B cell (primary cell): ENCODE data around the gene TMEM97. TPM values are rescaled to one million over a fixed set of nuclear protein-coding genes. Genes with fewer than 3 reads are reported as not detected.

Source experiments
- ATAC-seq: fragments of 200-7000 bp; cut with Tn5 transposase; one replicate; pipeline ENCODE4 v1.10.0; 2021; ENCODE audit warnings: low read depth, mild to moderate bottlenecking, moderate number of reproducible peaks, moderate library complexity
- CTCF ChIA-PET: fragments of 350-600 bp; sonication (Branson Sonifier 250); formaldehyde crosslinking; loops from one replicate; lab custom pipeline; 2021; ENCODE audit warnings: antibody characterized with exemption, inconsistent platforms; lab: Charles Lee
- POLR2A ChIA-PET: fragments of 350-600 bp; sonication (Branson Sonifier 250); formaldehyde crosslinking; loops from one replicate; lab custom pipeline; 2021; ENCODE audit warnings: antibody characterized with exemption; lab: Charles Lee
- DNase-seq: peaks from one replicate; pipeline ENCODE4 v3.0.0; 2013
- H2AFZ ChIP-seq: 2 replicates; pipeline ENCODE4 v1.6.1; 2012; ENCODE audit warnings: mild to moderate bottlenecking, low read depth, low read length; ENCODE audit not compliant: insufficient read depth, poor library complexity, severe bottlenecking
- H3K27ac ChIP-seq, 2 donors: 1 replicate in 1 of 2; 2 replicates in 1 of 2; pipeline ENCODE4 v1.5.1; 2012 to 2013; ENCODE audit warnings: low read length in 2 of 2, mild to moderate bottlenecking in 2 of 2, moderate library complexity in 1 of 2
- H3K27me3 ChIP-seq, 4 experiments: fragments of 200-600 bp in 1 of 4; sonication (generic) in 1 of 4; replicated peaks in 1 of 4; 1 replicate in 2 of 4; 2 replicates in 2 of 4; pipeline versions ENCODE4 v1.6.1 to v1.7.0; 2013 to 2016; ENCODE audit warnings: low read length in 3 of 4, mild to moderate bottlenecking in 2 of 4, mixed read lengths in 1 of 4, moderate library complexity in 1 of 4; ENCODE audit not compliant: insufficient read depth in 4 of 4, control insufficient read depth in 3 of 4; ENCODE audit errors: control extremely low read depth in 1 of 4
- H3K36me3 ChIP-seq, 2 experiments: replicated peaks in 1 of 2; 1 replicate in 1 of 2; 2 replicates in 1 of 2; pipeline versions ENCODE4 v1.6.1 to v1.7.1; 2013; ENCODE audit warnings: low read length in 1 of 2; ENCODE audit not compliant: insufficient read depth in 2 of 2, control insufficient read depth in 1 of 2; ENCODE audit errors: control extremely low read depth in 1 of 2, extremely low read depth in 1 of 2
- H3K4me1 ChIP-seq, 2 donors: fragments of 200-600 bp in 1 of 2; sonication (generic) in 1 of 2; 1 replicate in 1 of 2; 2 replicates in 1 of 2; pipeline versions ENCODE4 v1.5.1 to v1.6.1; 2013 to 2017; ENCODE audit warnings: low read length in 2 of 2; ENCODE audit not compliant: control insufficient read depth in 2 of 2, insufficient read depth in 2 of 2
- H3K4me2 ChIP-seq: replicated peaks from 2 replicates; pipeline ENCODE3; 2012; ENCODE audit warnings: mild to moderate bottlenecking, low read depth, low read length; ENCODE audit not compliant: poor library complexity, severe bottlenecking
- H3K4me3 ChIP-seq, 5 experiments: fragments of 200-600 bp in 1 of 5; sonication (generic) in 1 of 5; 1 replicate in 3 of 5; 2 replicates in 2 of 5; pipeline versions ENCODE4 v1.5.1 to v1.7.0; 2011 to 2016; ENCODE audit warnings: low read length in 4 of 5, mild to moderate bottlenecking in 4 of 5, low read depth in 2 of 5, control low read depth in 1 of 5, moderate library complexity in 1 of 5; ENCODE audit not compliant: insufficient read depth in 1 of 5; ENCODE audit errors: control extremely low read depth in 1 of 5, extremely low read depth in 1 of 5
- H3K79me2 ChIP-seq: fragments of 200-600 bp; sonication (generic); one replicate; pipeline ENCODE4 v1.6.0; 2016; ENCODE audit warnings: low read length; ENCODE audit not compliant: control insufficient read depth, insufficient read depth
- H3K9ac ChIP-seq: fragments of 200-600 bp; sonication (generic); 2 replicates; pipeline ENCODE4 v1.6.1; 2017; ENCODE audit warnings: mild to moderate bottlenecking, low read length, moderate library complexity
- H3K9me3 ChIP-seq, 3 donors: one replicate each; pipeline versions ENCODE4 v1.6.1 to v1.7.1; 2013; ENCODE audit warnings: low read length in 2 of 3; ENCODE audit not compliant: control insufficient read depth in 2 of 3, insufficient read depth in 1 of 3; ENCODE audit errors: control extremely low read depth in 1 of 3
- H4K20me1 ChIP-seq: 2 replicates; pipeline ENCODE4 v1.6.0; 2012; ENCODE audit warnings: mild to moderate bottlenecking, low read length; ENCODE audit not compliant: insufficient read depth, control insufficient read depth, poor library complexity, severe bottlenecking
- H3K27ac Mint-ChIP-seq: one replicate; pipeline ENCODE4 v1.8.0; 2021; ENCODE audit warnings: mixed read lengths
- H3K27me3 Mint-ChIP-seq: one replicate; pipeline ENCODE4 v1.8.0; 2021; ENCODE audit warnings: mixed read lengths
- H3K4me1 Mint-ChIP-seq: one replicate; pipeline ENCODE4 v1.8.0; 2021; ENCODE audit warnings: mixed read lengths
- H3K4me3 Mint-ChIP-seq: one replicate; pipeline ENCODE4 v1.8.0; 2021; ENCODE audit warnings: mixed read lengths
- H3K9me3 Mint-ChIP-seq: one replicate; pipeline ENCODE4 v1.8.0; 2022; ENCODE audit warnings: mixed read lengths; ENCODE audit not compliant: insufficient read depth
- CTCF ChIP-seq: fragments of 200-600 bp; IDR thresholded peaks from one replicate; pipeline ENCODE4 v1.8.0; 2022; ENCODE audit warnings: antibody characterized with exemption, mild to moderate bottlenecking
- EZH2 ChIP-seq: IDR thresholded peaks from 2 replicates; pipeline ENCODE4 v1.6.1; 2012; ENCODE audit warnings: borderline replicate concordance, low read depth, mild to moderate bottlenecking, moderate library complexity, low read length; ENCODE audit not compliant: insufficient read depth, poor library complexity, severe bottlenecking
- WGBS: methylation state at CpG from one replicate; pipeline ENCODE4 v1.1.5; 2013; ENCODE audit warnings: missing lambda C conversion rate; ENCODE audit not compliant: insufficient coverage; 5-methylcytosine and 5-hydroxymethylcytosine counted together
- intact Hi-C: fragments of 100-400 bp; cut with micrococcal nuclease; formaldehyde crosslinking; loops from one replicate; pipeline ENCODE4 v1.10.0; 2022
- polyA plus RNA-seq: library from polyadenylated mRNA; depleted of rRNA; stranded (reverse); fragments of >200 nt; gene quantifications from 2 replicates; pipeline ENCODE4 v1.2.3, GENCODE V29; 2012
- total RNA-seq, 2 donors: library from RNA; stranded (reverse); fragments of 120-200 nt in 1 of 2; gene quantifications; 1 replicate in 1 of 2; 2 replicates in 1 of 2; pipeline versions ENCODE4 v1.2.3 to v1.2.4, GENCODE V29; 2013 to 2022

The TMEM97 gene
- total and polyA plus RNA-seq, 2 donors (not counting 1 experiment from before 2014, with no cell fraction given), result 1.6 to 6.4 TPM

GRCh38 chr17:28293994-28294393, 25.0 kb upstream of the TMEM97 start:
- intact Hi-C loops, result no loop called here
- Histone ChIP-seq H3K79me2 (no peaks in the 10 kb centered on the region), H3K27ac (peak overlapping the region; percentile 32 to 53), H3K36me3 (no peaks in the 10 kb centered on the region), H3K4me3 (no peak overlapping the region), H3K4me1 (peaks cover 16 to 19% of the 10 kb centered on the region in 2 donors), H3K4me2 (peak overlapping the region; percentile 40), H3K27me3 (peaks cover 0 to 3% (median 0%) of the 10 kb centered on the region in 4 experiments), H3K9me3 (peaks cover 0 to 4% (median 0%) of the 10 kb centered on the region in 3 donors), H2AFZ (no peak overlapping the region), H4K20me1 (no peaks in the 10 kb centered on the region), H3K9ac (no peak overlapping the region)
- DNase-seq, result peak; percentile 56
- peak; percentile 41 for ATAC-seq
- Mint-ChIP-seq H3K27me3 (no peaks in the 10 kb centered on the region), H3K4me3 (no peak overlapping the region), H3K4me1 (peaks cover 23% of the 10 kb centered on the region), H3K27ac (peak overlapping the region; percentile 53), H3K9me3 (no peaks in the 10 kb centered on the region)
- POLR2A ChIA-PET, result interaction anchor here (0.6 kb wide), 1 partner anchor 15 kb away, joined by 3 read pairs; no protein-coding TSS in a partner anchor
- CTCF ChIA-PET, result no interaction called here
- WGBS, result 2% methylated on average over 4 of the region's 6 CpGs
- TF ChIP-seq EZH2 (no peak), CTCF (no peak)

- ChIA-PET CTCF (no interaction called here), POLR2A (no interaction called here)
- no peak overlapping the region for H3K27ac ChIP-seq
- H3K4me1 ChIP-seq, result peaks cover 16 to 19% of the 10 kb centered on the region in 2 donors
- 92% methylated on average over 1 of the region's 3 CpGs for WGBS
- no peaks in the 10 kb centered on the region for H3K9me3 Mint-ChIP-seq
- TF ChIP-seq CTCF (no peak), EZH2 (no peak)
- H3K27me3 ChIP-seq, result peaks cover 0 to 3% (median 0%) of the 10 kb centered on the region in 4 experiments
- H3K9me3 ChIP-seq, result peaks cover 0 to 4% (median 0%) of the 10 kb centered on the region in 3 donors
- no peaks in the 10 kb centered on the region for H3K36me3 ChIP-seq
- no peaks in the 10 kb centered on the region for H4K20me1 ChIP-seq
- no peak overlapping the region for H2AFZ ChIP-seq
- ATAC-seq (no peak), DNase-seq (no peak)
- no peak overlapping the region for H3K9ac ChIP-seq
- H3K4me3 ChIP-seq, result no peak overlapping the region
- H3K4me1 Mint-ChIP-seq, result peaks cover 25% of the 10 kb centered on the region
- no peak overlapping the region for H3K4me3 Mint-ChIP-seq
- intact Hi-C loops, result no loop called here
- H3K79me2 ChIP-seq, result no peaks in the 10 kb centered on the region
- H3K27me3 Mint-ChIP-seq, result no peaks in the 10 kb centered on the region
- no peak overlapping the region for H3K4me2 ChIP-seq
- H3K27ac Mint-ChIP-seq, result no peak overlapping the region
Observed at GRCh38 chr17:28295677-28296578, 23.1 kb upstream of the TMEM97 start.
